ENCODE data around the gene PTPRE. TPM values are rescaled to one million over a fixed set of nuclear protein-coding genes. Genes with fewer than 3 reads are reported as not detected.

PTPRE gene
- polyA plus RNA-seq, 1 of the 3 experiments (the other 2 are of a cell fraction), result 11.8 TPM

GRCh38 chr10:128049226-128050120 lies 142.6 kb downstream of the PTPRE start:
- H3K36me3 ChIP-seq (replicated peaks in 1 of 2; ENCODE audit: control insufficient read depth in 1 of 2, insufficient read depth in 2 of 2, low read length in 1 of 2), result peaks cover 0 to 17% of the 10 kb centered on the region in 2 experiments
- ChIA-PET CTCF (interaction anchor here (0.8 to 2.7 kb wide), 5 partner anchors 14 to 195 kb away, joined by 3 to 13 read pairs (median 4); partner anchors contain the start of gene PTPRE), POLR2A (no interaction called here)

GRCh38 chr10:128050121-128050516 lies 143.2 kb downstream of the PTPRE start:
- no peak for DNase-seq
- Histone ChIP-seq H3F3A (replicated peaks; ENCODE audit: insufficient read depth) (no peaks in the 10 kb centered on the region), H3K9me3 (no peaks in the 10 kb centered on the region), H3K27me3 (ENCODE audit: insufficient read depth) (no peaks in the 10 kb centered on the region), H3K4me2 (no peak overlapping the region), H3K4me1 (ENCODE audit: control insufficient read depth in 1 of 2, insufficient read depth in 2 of 2, low read depth in 1 of 2, low read length in 1 of 2) (no peaks in the 10 kb centered on the region), H3K79me2 (ENCODE audit: insufficient read depth) (no peaks in the 10 kb centered on the region), H4K20me1 (ENCODE audit: insufficient read depth) (no peaks in the 10 kb centered on the region), H2AFZ (ENCODE audit: low read depth) (no peak overlapping the region), H3K9me2 (no peaks in the 10 kb centered on the region), H3K9ac (no peak overlapping the region), H3K36me3 (replicated peaks in 1 of 2; ENCODE audit: control insufficient read depth in 1 of 2, insufficient read depth in 2 of 2, low read length in 1 of 2) (peaks cover 0 to 17% of the 10 kb centered on the region in 2 experiments), H3K27ac (ENCODE audit: low read depth in 2 of 2, low read length in 1 of 2) (no peak overlapping the region), H3K4me3 (ENCODE audit: low read depth in 2 of 2, low read length in 1 of 2) (no peak overlapping the region)
- CTCF ChIA-PET, result no interaction called here
- POLR2A ChIA-PET, result no interaction called here
- TF ChIP-seq USF1 (IDR thresholded peaks at IDR 0.05; ENCODE audit: borderline replicate concordance, low read depth), result no peak
- 65% methylated on average over 1 of the region's 1 CpG for WGBS (ENCODE audit: low lambda C conversion rate)

More at GRCh38 chr10:128049226-128050120, 142.6 kb downstream of the PTPRE start:
- H3K9me2 ChIP-seq, result no peaks in the 10 kb centered on the region
- WGBS (ENCODE audit: low lambda C conversion rate), result 81% methylated on average over 22 of the region's 23 CpGs
- H3K4me2 ChIP-seq, result no peak overlapping the region
- no peaks in the 10 kb centered on the region for H3F3A ChIP-seq (replicated peaks; ENCODE audit: insufficient read depth)
- H4K20me1 ChIP-seq (ENCODE audit: insufficient read depth), result no peaks in the 10 kb centered on the region
- no peak for TF ChIP-seq MEF2A (IDR thresholded peaks at IDR 0.05; ENCODE audit: borderline replicate concordance, low read depth)
- no peak for TF ChIP-seq RXRA (IDR thresholded peaks at IDR 0.05; ENCODE audit: borderline replicate concordance, low read depth)
- no peak for TF ChIP-seq PBX3 (IDR thresholded peaks at IDR 0.05)
- TF ChIP-seq FOXJ3 (CRISPR knock-in tag; IDR thresholded peaks at IDR 0.05), result no peak
- no peak overlapping the region for H3K4me3 ChIP-seq (ENCODE audit: low read depth in 2 of 2, low read length in 1 of 2)
- no peak for DNase-seq
- H3K79me2 ChIP-seq (ENCODE audit: insufficient read depth), result no peaks in the 10 kb centered on the region
- H3K27me3 ChIP-seq (ENCODE audit: insufficient read depth), result no peaks in the 10 kb centered on the region
- no peak overlapping the region for H3K27ac ChIP-seq (ENCODE audit: low read depth in 2 of 2, low read length in 1 of 2)
- no peak overlapping the region for H2AFZ ChIP-seq (ENCODE audit: low read depth)
- H3K9me3 ChIP-seq, result no peaks in the 10 kb centered on the region
- no peak overlapping the region for H3K9ac ChIP-seq
- H3K4me1 ChIP-seq (ENCODE audit: control insufficient read depth in 1 of 2, insufficient read depth in 2 of 2, low read depth in 1 of 2, low read length in 1 of 2), result peaks cover 0 to 1% of the 10 kb centered on the region in 2 experiments; a peak in 1 of 4 replicates

- H3K36me3 ChIP-seq (replicated peaks in 1 of 2; ENCODE audit: control insufficient read depth in 1 of 2, insufficient read depth in 2 of 2, low read length in 1 of 2), result peaks cover 0 to 19% of the 10 kb centered on the region in 2 experiments
- H3F3A ChIP-seq (replicated peaks; ENCODE audit: insufficient read depth), result no peaks in the 10 kb centered on the region
- ChIA-PET POLR2A (no interaction called here), CTCF (interaction anchor here (0.8 to 3.2 kb wide), 6 partner anchors 15 to 197 kb away, joined by 3 to 22 read pairs (median 4); no protein-coding TSS in a partner anchor)
- no peaks in the 10 kb centered on the region for H3K79me2 ChIP-seq (ENCODE audit: insufficient read depth)
- no peak overlapping the region for H2AFZ ChIP-seq (ENCODE audit: low read depth)
- H3K27me3 ChIP-seq (ENCODE audit: insufficient read depth), result no peaks in the 10 kb centered on the region
- no peaks in the 10 kb centered on the region for H4K20me1 ChIP-seq (ENCODE audit: insufficient read depth)
- no peaks in the 10 kb centered on the region for H3K9me3 ChIP-seq
- no peak overlapping the region for H3K27ac ChIP-seq (ENCODE audit: low read depth in 2 of 2, low read length in 1 of 2)
- no peak overlapping the region for H3K4me2 ChIP-seq
- no peaks in the 10 kb centered on the region for H3K9me2 ChIP-seq
- no peak overlapping the region for H3K9ac ChIP-seq
- no peaks in the 10 kb centered on the region for H3K4me1 ChIP-seq (ENCODE audit: control insufficient read depth in 1 of 2, insufficient read depth in 2 of 2, low read depth in 1 of 2, low read length in 1 of 2)
- DNase-seq, result no peak
- H3K4me3 ChIP-seq (ENCODE audit: low read depth in 2 of 2, low read length in 1 of 2), result no peak overlapping the region
- TF ChIP-seq MEF2A (IDR thresholded peaks at IDR 0.05; ENCODE audit: borderline replicate concordance, low read depth) (no peak), MAX (IDR thresholded peaks at IDR 0.05; ENCODE audit: low read depth) (no peak), USF2 (IDR thresholded peaks at IDR 0.05; ENCODE audit: borderline replicate concordance, low read depth, low read length) (no peak), EZH2phosphoT487 (IDR thresholded peaks at IDR 0.05; ENCODE audit: borderline replicate concordance, low read depth) (no peak), GABPA (IDR thresholded peaks at IDR 0.05; ENCODE audit: low read depth) (no peak), YY1 (IDR thresholded peaks at IDR 0.05; ENCODE audit: low read depth) (no peak), FOSL2 (IDR thresholded peaks at IDR 0.05; ENCODE audit: borderline replicate concordance, low read depth) (no peak), FOXJ3 (CRISPR knock-in tag; IDR thresholded peaks at IDR 0.05) (no peak), RAD21 (IDR thresholded peaks at IDR 0.05; ENCODE audit: low read length) (no peak), IRF3 (IDR thresholded peaks at IDR 0.05; ENCODE audit: low read depth, low read length) (no peak), USF1 (IDR thresholded peaks at IDR 0.05; ENCODE audit: borderline replicate concordance, low read depth) (no peak)
Measured at GRCh38 chr10:128050936-128051335, 144.0 kb downstream of the PTPRE start.
